Suppressor macrophage treated with lipopolysaccharide for 1 hour (primary cell): Measurements from ENCODE around the gene LAMA4.

Experiments
- DNase-seq, 3 donors: peaks; one replicate each; pipeline ENCODE4 v3.0.0-alpha.2; 2020 to 2022

The LAMA4 gene

DNA sequence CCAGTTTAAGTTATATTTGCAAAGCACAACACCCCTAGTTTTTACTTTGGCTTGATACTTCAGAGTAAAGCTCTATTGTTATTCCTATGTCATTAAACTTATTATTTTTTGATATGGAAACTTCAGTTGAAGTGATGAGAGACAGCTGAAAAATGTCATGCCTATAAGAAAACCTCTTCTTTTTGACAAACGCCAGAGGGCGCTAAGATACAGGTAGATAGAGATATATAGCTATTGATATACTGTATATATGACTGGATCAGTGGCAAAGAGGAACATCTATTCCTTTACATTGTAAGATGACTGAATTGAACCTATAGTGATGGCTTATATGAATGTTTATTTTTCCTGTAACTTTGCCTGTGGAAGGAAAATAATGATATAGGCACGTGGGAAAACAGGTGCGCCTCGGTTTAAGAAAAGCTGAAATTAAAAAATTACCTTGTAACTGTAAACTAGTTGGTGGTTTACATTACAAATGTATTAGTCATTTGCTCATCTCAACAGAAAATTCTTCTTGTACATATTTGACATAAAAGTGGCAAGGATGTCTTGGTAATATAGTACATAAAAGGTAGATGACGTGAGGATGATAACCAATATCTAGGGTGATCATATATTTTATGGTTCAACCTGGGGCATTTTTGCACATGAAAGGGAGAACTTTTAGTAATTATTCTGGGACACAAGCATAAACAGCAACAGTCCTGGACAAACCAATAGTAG, 74.1 kb downstream of the LAMA4 start:
- DNase-seq, result peak; percentile 83 to 95 (median 89)

DNA sequence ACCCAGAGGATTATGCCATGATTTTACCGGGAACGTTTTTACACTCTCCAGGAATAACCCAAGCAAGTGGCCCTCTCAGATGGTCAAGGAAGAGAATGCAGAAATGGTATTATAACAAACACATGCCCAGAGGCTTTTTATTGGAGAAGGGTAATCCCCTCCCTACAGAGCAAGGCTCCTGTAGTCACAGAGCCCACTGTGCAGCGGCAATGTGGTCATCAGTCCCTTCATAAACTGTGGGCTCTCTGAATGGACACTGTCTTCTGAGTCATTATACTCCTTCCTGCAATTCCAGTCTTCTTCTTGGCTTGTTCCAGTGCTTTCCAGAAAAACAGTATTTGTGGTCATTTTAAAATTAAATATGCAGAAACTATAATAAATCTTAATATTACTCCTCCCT, 74.7 kb downstream of the LAMA4 start:
- DNase-seq, result no peak

DNA sequence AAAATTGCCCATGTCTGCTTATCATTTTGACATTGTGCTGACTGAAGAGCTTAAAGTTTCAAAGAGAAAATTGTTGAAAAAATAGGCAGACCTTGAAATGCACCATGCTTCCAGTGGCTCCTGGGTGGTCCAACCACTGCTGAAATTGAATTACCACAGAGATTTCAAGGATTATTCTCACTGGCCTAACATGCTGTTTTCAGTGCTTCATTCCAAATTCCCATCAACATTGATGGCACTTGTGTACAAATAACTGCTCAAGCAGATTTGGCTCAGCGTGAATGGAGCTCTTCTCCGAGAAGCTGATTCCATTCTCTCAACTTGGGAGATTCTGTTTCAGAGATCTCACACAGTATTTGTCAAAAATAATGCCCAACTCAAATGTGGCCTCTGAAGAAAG, 75.5 kb downstream of the LAMA4 start:
- DNase-seq, result no peak

DNA sequence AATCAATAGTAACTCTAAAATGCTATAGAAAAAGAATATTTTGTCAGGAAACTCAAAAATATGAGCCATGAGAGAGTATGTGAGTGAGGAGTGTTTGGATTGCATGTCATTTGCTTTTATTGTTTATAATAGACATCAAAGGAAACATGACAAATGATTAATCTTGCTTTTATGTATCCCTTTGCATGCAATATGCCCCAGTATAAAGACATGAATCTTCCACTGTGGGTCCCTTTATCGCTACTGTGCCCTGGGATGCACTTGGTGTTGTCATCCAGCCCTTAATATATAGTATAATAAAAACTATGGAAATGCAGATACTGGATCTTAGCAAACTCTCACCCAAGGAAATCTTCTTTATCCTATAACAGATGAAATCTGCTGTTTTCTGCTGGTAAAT, 77.3 kb downstream of the LAMA4 start:
- DNase-seq, result no peak

- no peak for DNase-seq
These were observed 78.2 kb downstream of the LAMA4 start for GRCh38 chr6:112176175-112176574.

DNA sequence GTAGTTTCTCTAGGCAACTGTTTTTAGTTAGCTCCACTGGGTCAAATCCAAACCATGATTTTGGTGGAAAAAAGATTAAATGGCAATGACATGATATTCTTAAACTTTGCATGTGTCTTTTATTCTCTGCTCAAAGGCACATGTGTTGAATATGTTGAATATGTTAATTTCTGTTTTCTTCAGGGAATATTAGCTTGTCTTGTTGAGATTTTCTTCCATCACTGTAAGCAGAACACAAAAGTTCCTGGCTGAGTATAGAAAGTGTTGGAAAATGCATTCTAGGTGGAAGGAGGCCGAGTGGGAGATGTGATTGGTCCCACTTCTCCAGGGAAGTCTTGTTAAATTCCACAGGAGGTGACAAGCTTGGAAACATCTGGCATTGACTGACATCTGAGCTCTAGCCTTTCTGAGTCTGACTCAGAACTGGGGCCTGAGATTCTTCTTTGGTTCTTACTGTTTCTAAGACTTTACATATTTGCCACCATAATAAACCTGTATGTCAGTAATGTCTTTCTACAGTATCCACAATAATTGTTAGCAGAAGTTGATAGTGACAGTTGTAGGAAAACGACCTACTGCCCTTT, 81.1 kb downstream of the LAMA4 start:
- no peak for DNase-seq

DNA sequence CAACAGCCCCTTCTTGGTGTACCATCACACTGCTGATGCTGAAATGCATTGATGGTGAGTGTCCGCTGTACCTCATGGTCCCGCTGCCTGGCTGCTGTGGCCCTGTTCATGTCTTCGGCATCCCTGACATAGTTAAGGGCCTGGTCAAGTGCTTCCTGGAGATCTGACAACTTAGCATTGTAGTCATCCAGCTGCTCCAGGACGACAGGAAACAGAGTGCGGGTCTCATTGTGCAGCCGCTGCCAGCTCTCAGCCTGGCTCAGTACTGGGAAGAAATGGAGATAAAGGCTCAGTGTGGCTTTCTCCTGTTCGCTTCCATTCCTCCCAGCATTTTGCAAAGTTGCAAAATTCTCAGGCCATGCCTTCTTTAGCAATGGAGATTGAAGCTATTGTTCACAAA, 81.8 kb downstream of the LAMA4 start:
- no peak for DNase-seq

DNA sequence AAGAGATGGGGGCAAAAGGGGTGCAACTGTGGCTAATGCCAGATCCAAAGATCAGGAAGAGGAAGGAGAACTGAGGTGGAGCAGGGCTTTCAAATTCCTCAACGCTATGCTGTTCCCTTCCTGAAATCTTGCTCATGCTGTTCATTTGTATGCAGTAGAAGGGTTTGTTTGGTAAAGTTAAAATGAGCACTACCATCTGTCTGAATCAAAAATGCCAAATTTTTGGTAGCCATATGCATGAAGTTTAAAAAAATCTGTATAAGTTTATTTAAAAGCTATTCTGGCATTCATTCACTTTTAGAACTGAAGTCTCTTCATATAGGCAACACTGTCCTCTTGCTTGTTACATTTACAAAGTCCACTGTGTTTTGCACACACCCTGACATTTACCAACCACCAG, 84.8 kb downstream of the LAMA4 start:
- DNase-seq, result no peak

GRCh38 chr6:112163295-112164257, 90.8 kb downstream of the LAMA4 start:
- peak; percentile 76 to 87 (median 86) for DNase-seq

- no peak for DNase-seq
These were observed 93.6 kb downstream of the LAMA4 start for GRCh38 chr6:112160745-112161144.

DNA sequence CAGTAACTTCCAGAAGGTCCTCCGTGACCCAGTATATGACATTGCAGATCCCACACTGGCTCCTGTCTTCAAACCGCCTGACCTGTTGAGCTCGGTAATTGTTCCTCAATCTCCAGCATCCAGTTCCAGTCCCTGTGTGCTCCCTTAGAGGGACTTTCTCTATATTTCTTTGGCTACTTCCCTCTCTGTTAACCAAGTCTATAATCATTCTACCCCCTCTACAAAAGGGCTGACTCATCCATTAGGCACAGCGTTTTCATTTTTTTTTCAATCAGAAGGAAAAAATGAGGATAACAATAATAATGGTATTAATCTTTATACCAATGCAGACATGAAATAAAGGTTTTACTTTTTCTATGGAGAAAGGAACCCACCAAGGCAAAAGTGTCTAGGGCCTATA, 97.7 kb downstream of the LAMA4 start:
- DNase-seq, result peak; percentile 34 to 52 (median 41)

DNA sequence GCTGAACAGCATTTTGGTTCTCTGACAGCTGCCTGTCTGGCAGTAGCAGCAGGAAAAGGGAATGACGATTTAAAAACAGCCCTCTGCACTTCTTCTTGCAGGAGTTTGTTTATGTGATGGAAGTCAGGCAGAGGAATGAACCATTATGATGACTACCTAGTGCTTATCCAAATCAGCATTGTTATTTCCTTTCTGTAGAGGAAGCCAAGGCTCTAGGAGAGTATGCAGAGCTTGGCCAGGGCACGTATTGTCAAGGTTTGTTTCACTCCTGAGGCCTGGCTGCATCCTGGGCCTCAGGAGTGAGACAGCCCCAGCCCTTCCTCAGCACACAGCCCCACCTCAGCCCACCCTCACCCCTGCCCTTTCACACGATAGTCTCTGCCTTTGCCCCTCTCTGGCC, 98.5 kb downstream of the LAMA4 start:
- no peak for DNase-seq

DNA sequence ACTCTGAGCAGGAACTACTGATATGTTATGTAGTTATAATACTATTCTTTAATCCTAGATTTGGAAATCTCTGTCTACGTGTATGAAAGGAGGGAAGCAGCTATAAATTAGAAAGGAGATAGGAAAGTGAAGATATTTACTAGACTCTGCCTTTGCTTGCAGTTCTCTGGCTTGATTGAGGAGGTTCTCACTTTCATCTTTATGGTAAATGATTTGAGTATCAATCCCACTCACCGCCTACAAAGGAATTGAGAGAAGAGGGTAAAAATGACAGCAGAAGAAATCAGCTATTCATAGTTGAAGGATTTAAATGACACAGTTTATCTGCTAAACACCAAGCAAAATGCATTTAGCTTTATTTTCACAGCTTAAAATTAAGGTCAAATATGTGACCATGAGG, 99.7 kb downstream of the LAMA4 start:
- DNase-seq, result no peak

GRCh38 chr6:112153926-112154607, 100.3 kb downstream of the LAMA4 start:
- peak; percentile 66 to 93 (median 88) for DNase-seq

- DNase-seq, result peak in 1 of 3 donors; percentile 15
These were observed 104.0 kb downstream of the LAMA4 start for GRCh38 chr6:112150363-112150762.

DNA sequence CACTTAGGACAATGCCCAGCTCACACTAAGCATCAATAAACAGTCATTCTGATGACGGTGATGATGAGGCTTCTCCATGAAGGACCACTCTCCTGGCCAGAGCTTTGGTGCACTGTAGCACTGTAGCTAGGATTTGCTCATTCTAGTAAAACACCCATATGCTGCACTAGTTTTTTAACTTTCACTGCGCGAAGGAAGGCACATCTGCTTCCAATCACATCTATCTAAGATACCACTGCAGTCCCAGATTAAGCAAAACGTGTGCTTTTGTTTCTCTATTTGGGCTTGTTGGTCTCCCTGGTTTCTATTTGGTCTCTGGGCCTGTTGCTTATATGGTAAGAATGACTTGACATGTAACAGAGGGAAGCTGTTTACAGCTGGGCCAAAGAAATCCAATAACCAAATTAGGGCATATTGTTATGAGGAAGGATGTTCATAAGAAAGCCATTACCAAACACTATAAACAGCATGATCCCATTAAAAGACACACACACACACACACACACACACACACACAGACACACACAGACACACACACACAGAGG, 104.6 kb downstream of the LAMA4 start:
- DNase-seq, result no peak

DNA sequence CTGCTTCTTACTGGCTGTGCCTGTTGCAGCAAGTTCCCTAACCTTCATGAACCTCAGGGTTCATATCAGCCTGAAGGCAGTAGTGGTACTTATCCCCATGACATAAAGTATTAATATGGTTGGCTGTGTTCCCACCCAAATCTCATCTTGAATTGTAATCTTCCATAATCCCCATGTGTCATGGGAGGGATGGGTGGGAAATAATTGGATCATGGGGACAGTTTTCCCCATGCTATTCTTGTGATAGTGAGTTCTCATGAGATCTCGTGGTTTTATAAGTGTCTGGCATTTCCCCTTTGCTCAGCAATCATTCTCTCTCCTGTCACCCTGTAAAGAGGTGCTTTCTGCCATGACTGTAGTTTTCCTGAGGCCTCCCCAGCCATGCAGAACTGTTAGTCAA, 105.1 kb downstream of the LAMA4 start:
- DNase-seq, result peak; percentile 22 to 58 (median 38)

DNA sequence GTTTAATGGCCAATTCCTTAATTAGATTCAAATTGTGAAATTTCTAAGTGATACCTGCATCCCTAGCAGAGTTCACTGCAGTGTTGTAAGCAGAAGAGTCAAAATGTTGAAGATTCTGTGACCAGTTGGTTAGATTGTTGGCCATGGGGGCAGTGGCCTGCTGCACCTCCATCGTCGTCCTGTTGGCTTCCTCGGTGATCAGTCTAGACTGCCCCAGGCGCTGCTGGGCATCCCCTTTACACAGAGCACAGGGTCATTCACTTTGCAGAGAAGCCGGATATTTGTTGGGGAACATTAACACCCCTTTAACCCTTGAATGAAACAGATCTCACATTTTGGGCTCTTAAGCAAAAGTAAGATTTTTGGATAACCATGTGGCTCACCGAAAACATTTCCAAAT, 106.3 kb downstream of the LAMA4 start:
- no peak for DNase-seq

- no peak for DNase-seq
These were observed 109.2 kb downstream of the LAMA4 start for GRCh38 chr6:112145080-112145573.

GRCh38 chr6:112144145-112144926, 110.0 kb downstream of the LAMA4 start:
- DNase-seq, result no peak

DNA sequence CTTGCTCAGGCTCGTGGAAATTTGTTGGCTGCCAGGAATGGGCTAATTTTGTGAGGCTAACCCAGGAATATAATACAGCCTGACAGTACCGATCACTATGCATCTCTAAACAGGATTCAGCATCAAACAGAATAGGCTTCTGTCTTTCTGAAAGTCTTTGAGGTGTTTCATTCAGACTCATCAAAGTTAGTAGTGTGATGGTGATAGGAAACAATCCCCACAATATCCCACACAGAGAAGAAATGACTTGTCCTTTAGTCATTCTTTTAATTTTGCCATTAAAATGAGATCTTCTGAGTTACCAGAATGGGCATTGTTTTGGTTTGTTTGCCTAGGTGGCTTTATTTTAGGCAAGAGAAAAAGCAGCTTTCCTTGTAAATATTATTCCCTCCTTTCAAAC, 112.7 kb downstream of the LAMA4 start:
- DNase-seq, result no peak

DNA sequence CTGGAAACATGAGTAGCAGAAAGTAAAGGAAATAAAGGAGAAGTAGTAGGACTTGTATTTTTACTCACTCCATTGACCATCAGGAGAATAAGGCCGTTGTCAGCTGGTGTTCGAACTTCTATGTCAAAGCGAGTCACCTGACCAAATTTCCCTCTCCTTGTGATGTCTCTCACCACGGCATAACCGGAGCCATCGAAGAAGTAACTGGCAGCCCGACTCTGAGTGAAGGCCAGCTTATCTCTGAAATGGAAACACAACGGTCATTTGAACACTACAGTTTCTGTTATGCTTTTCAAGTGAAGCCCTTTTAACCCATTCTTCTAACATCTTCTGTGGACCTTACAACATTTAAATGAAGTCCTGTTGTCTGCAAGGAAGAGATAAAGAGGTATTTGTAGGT, 115.3 kb downstream of the LAMA4 start:
- DNase-seq, result no peak
